Epithelial cell of esophagus (primary cell): ENCODE data around the gene RAP1A.

Source experiments
- DNase-seq: peaks from one replicate; pipeline ENCODE4 v3.0.0; 2010; ENCODE audit warnings: low read depth
- H3K4me3 ChIP-seq: 2 replicates; pipeline ENCODE4 v1.5.1; 2011; ENCODE audit warnings: mild to moderate bottlenecking, low read length, control low read depth
- CTCF ChIP-seq: IDR thresholded peaks from 2 replicates; pipeline ENCODE4 v1.5.1; 2011; ENCODE audit warnings: low read depth, mild to moderate bottlenecking, low read length, control low read depth, inconsistent platforms; ENCODE audit not compliant: insufficient read depth; ENCODE audit errors: missing control alignments

Gene RAP1A

DNA sequence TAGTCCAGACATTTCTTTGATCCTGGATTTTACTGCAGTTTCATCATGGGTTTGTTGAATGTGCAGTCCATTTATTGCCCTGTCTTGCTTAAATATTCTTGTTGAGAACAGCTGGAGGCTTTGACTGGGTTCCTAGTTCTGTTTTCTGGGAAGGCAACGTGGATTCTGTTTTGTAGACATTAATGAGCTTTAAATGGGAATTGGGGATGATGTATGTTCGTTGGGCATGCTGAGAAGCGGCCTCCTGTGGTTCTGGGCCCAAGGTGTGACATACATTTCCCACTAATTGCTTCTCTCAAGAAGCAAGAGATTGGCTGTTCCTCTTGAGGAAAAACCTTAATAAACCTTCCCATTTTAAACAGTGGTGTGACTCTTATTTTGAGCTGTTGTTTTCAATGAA is 96.7 kb downstream of the RAP1A start:
- no peak for TF ChIP-seq CTCF
- no peak for DNase-seq
- no peak overlapping the region for H3K4me3 ChIP-seq

DNA sequence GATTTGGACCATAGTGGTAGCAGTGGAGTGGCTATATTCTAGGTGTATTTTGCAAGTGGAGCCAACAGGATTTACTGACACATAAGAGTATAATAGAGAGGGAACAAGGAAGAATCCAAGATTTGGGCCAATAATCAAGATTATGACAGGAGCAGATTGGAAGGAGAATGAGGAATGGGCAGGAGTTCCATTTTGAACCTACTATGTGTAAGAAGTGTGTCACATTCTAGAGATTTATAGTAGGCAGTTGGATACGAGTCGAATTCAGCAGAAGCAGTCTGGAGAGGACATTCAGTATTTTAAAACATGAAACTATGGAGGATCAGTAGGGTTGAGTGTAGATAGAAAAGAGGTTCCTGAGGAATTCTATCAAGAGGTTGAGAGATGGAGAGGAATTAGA is 97.9 kb downstream of the RAP1A start:
- H3K4me3 ChIP-seq: no peak overlapping the region
- DNase-seq: no peak
- no peak for TF ChIP-seq CTCF

DNA sequence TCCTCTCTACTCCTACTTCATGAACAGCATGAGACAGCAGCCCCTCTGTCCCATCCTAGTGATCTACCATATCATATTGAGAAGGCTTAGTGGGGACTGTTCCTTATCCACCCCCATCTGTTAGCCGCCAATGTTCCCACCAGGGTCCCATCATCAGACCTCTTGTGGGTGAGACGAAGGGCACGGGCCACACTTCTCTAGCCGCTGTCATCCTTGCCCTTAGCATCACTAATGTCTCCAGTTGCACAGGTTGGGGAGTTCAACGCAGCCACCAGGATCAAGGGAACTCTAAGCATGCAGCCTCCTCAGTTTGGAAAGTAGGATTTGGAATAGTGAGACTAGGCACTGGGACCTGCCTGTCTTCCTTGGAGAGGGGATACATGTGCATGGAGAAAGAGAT is 99.5 kb downstream of the RAP1A start:
- no peak overlapping the region for H3K4me3 ChIP-seq
- no peak for TF ChIP-seq CTCF

GRCh38 chr1:111719674-111720132 is 100.1 kb downstream of the RAP1A start:
- no peak overlapping the region for H3K4me3 ChIP-seq
- no peak for DNase-seq
- TF ChIP-seq CTCF: no peak

More for the DNA sequence above, 99.5 kb downstream of the RAP1A start:
- DNase-seq: no peak

DNA sequence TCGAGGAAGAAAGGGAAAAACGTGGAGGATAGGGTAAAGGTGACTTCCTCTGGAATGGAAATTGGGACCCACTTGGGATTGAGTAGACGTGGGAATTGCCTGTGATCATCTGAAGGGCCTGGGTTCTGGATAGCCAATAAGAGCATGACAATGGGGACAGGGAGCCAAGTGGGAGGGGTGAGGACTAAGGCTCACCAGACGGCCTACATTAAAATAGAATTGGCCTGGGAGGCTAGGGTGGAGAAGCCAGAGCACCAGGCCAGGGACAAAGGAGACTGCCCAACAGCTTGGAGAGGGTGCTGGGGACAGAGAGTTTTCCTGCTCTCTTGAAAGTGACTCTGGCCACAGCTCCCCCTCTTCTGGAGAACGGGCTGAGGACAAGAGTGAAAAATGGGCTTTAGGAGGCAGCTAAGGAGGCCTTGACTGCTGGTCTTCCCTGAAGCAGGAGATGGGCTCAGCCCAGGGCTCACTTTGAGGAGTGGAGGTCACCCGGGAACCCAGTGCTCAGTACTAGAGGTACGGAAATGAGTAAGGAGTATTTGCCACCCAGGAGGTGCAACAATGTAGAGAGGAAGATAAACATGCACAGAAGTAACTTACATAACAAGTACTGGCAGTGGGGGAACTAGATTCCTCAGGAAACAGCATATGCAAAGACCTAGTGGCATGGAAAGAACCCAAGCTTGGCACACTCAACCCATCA is 100.8 kb downstream of the RAP1A start:
- peak; percentile 51 for DNase-seq
- H3K4me3 ChIP-seq: no peak overlapping the region
- TF ChIP-seq CTCF: no peak

- DNase-seq: no peak
- no peak for TF ChIP-seq CTCF
- H3K4me3 ChIP-seq: no peak overlapping the region
Measured at GRCh38 chr1:111720977-111721786, 101.6 kb downstream of the RAP1A start.
